CD4-positive, alpha-beta memory T cell (primary cell): ENCODE results near the gene PLXNA4. TPM values are rescaled to one million over a fixed set of nuclear protein-coding genes. Genes with fewer than 3 reads are reported as not detected.

Experiments used
- CTCF ChIA-PET: fragments of 350-600 bp; sonication (Branson Sonifier 250); formaldehyde crosslinking; loops from one replicate; lab custom pipeline; 2021; ENCODE audit warnings: inconsistent platforms; ENCODE audit not compliant: partially characterized antibody; lab: Charles Lee
- POLR2A ChIA-PET: fragments of 350-600 bp; sonication (Branson Sonifier 250); formaldehyde crosslinking; loops from one replicate; lab custom pipeline; 2021; ENCODE audit not compliant: partially characterized antibody; lab: Charles Lee
- DNase-seq, 5 donors: peaks; one replicate each; pipeline versions ENCODE4 v3.0.0 to v3.0.0-alpha.2; 2020 to 2022; ENCODE audit warnings: mixed read lengths in 1 of 5
- H3K27ac ChIP-seq: one replicate; pipeline ENCODE4 v1.7.0; 2013; ENCODE audit warnings: low read depth, low read length
- H3K27me3 ChIP-seq: 2 replicates; pipeline ENCODE4 v1.7.0; 2013; ENCODE audit warnings: mild to moderate bottlenecking, low read length, moderate library complexity; ENCODE audit not compliant: insufficient read depth
- H3K36me3 ChIP-seq: 2 replicates; pipeline ENCODE4 v1.7.0; 2013; ENCODE audit warnings: mild to moderate bottlenecking, low read length, moderate library complexity; ENCODE audit not compliant: insufficient read depth
- H3K4me1 ChIP-seq: 2 replicates; pipeline ENCODE4 v1.7.0; 2013; ENCODE audit warnings: mild to moderate bottlenecking, low read length, moderate library complexity; ENCODE audit not compliant: insufficient read depth
- H3K4me3 ChIP-seq, 2 donors: one replicate each; pipeline ENCODE4 v1.7.0; 2013; ENCODE audit warnings: low read length in 2 of 2, mild to moderate bottlenecking in 1 of 2
- H3K9me3 ChIP-seq, 2 donors: one replicate each; pipeline ENCODE4 v1.7.0; 2013; ENCODE audit warnings: low read length in 2 of 2, control low read depth in 1 of 2; ENCODE audit not compliant: control insufficient read depth in 1 of 2
- H3K27ac Mint-ChIP-seq, 7 donors: one replicate each; pipeline ENCODE4 v1.8.0; 2020 to 2021; ENCODE audit warnings: mixed read lengths in 7 of 7, mild to moderate bottlenecking in 6 of 7, inconsistent platforms in 3 of 7, moderate library complexity in 3 of 7
- H3K27me3 Mint-ChIP-seq, 2 donors: one replicate each; pipeline ENCODE4 v1.8.0; 2020 to 2021; ENCODE audit warnings: mixed read lengths in 2 of 2
- H3K36me3 Mint-ChIP-seq, 2 donors: one replicate each; pipeline ENCODE4 v1.8.0; 2020 to 2021; ENCODE audit warnings: mixed read lengths in 2 of 2, inconsistent platforms in 1 of 2, mild to moderate bottlenecking in 1 of 2
- H3K4me1 Mint-ChIP-seq, 4 donors: one replicate each; pipeline ENCODE4 v1.8.0; 2020 to 2021; ENCODE audit warnings: mixed read lengths in 4 of 4, mild to moderate bottlenecking in 1 of 4
- H3K4me3 Mint-ChIP-seq, 8 donors: one replicate each; pipeline ENCODE4 v1.8.0; 2020 to 2021; ENCODE audit warnings: mixed read lengths in 8 of 8, mild to moderate bottlenecking in 7 of 8, moderate library complexity in 6 of 8, inconsistent platforms in 3 of 8
- H3K9me3 Mint-ChIP-seq, 8 donors: one replicate each; pipeline ENCODE4 v1.8.0; 2020 to 2021; ENCODE audit warnings: mixed read lengths in 8 of 8, mild to moderate bottlenecking in 5 of 8, inconsistent platforms in 3 of 8, moderate library complexity in 1 of 8
- intact Hi-C: fragments of 100-400 bp; cut with micrococcal nuclease; formaldehyde crosslinking; loops from one replicate; pipeline ENCODE4 v1.15.1; 2023
- polyA plus RNA-seq, 2 donors: library from polyadenylated mRNA; unstranded; fragments of 300-500 nt; fragmentation: Illumina TruSeq; gene quantifications; one replicate each; pipeline ENCODE4 v1.2.3, GENCODE V29; 2021
- total RNA-seq, 2 experiments: library from RNA; stranded (reverse); gene quantifications; one replicate each; pipeline ENCODE4 v1.2.3, GENCODE V29; 2021

Gene PLXNA4
- total and polyA plus RNA-seq, 4 experiments from 2014 or later = 0.06 to 0.94 (median 0.58) TPM

DNA sequence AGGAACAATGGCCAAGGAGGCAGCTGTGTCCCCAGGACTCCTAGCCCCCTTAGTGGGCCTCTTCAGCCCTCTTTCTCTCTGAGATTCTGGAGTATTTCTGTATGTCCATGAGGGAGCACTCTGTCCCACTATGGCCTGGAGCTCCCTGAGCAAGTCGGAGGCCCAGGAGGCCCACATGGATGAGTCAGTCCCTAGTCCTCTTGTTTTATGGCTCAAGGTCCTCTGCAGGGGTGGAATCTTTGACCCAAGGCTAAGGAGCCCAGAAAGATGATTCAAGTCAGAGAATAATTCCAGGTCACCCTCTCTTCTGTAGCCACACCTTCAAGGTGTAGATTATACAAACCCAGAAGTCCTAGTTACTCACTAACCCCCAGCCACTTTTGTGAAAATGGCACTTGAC lies 125.6 kb downstream of the PLXNA4 start:
- CTCF ChIA-PET = no interaction called here
- no peak overlapping the region for H3K27ac ChIP-seq
- peaks cover 13 to 62% (median 41%) of the 10 kb centered on the region in 4 donors for H3K4me1 Mint-ChIP-seq

DNA sequence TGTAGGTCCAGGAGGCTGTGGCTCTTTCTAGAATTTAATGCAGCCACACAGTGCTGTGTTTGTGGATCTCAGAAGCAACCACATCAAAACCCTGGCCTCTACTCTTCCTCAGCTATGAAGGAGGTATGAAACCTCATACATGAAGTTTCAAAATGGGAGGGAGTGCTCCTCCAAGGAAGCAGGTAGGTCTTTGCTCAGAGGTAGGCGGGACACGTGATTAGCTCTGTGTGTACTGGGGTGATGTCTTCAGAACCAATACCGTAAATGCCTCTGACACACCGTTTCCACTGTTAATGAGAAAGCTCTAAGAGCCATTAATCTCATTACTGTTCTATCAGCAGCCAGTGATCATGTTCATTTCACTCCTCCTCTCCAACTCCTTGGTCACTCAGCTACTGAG lies 126.1 kb downstream of the PLXNA4 start:
- H3K27ac ChIP-seq = no peak overlapping the region
- Mint-ChIP-seq H3K9me3 (peaks cover 0 to 2% (median 0%) of the 10 kb centered on the region in 8 donors), H3K36me3 (no peaks in the 10 kb centered on the region), H3K4me3 (peak overlapping the region in 6 of 8 donors; percentile 3 to 58 (median 37)), H3K27ac (peak overlapping the region in 5 of 7 donors; percentile 11 to 74 (median 50)), H3K4me1 (peaks cover 14 to 60% (median 40%) of the 10 kb centered on the region in 4 donors), H3K27me3 (no peaks in the 10 kb centered on the region)
- H3K4me1 ChIP-seq = peaks cover 39% of the 10 kb centered on the region
- H3K4me3 ChIP-seq = no peak overlapping the region
- intact Hi-C loops = no loop called here
- peak in 1 of 5 donors; percentile 45 for DNase-seq
- no peaks in the 10 kb centered on the region for H3K36me3 ChIP-seq
- ChIA-PET POLR2A (interaction anchor here (1.0 to 2.3 kb wide), 5 partner anchors 11 to 23 kb away, joined by 3 to 10 read pairs (median 8); no protein-coding TSS in a partner anchor), CTCF (interaction anchor here (1.0 to 1.1 kb wide), 2 partner anchors 10 to 130 kb away, joined by 3 read pairs; no protein-coding TSS in a partner anchor)
- H3K27me3 ChIP-seq = no peaks in the 10 kb centered on the region
- no peaks in the 10 kb centered on the region for H3K9me3 ChIP-seq

More for the DNA sequence above, 125.6 kb downstream of the PLXNA4 start:
- Histone ChIP-seq H3K4me1 (peaks cover 44% of the 10 kb centered on the region), H3K36me3 (no peaks in the 10 kb centered on the region), H3K9me3 (no peaks in the 10 kb centered on the region), H3K27me3 (no peaks in the 10 kb centered on the region), H3K4me3 (no peak overlapping the region)
- POLR2A ChIA-PET = interaction anchor here (1.0 to 2.3 kb wide), 5 partner anchors 11 to 23 kb away, joined by 3 to 10 read pairs (median 8); no protein-coding TSS in a partner anchor
- no peak for DNase-seq
- Mint-ChIP-seq H3K4me3 (peak overlapping the region in 4 of 8 donors; percentile 20 to 58 (median 36)), H3K27me3 (no peaks in the 10 kb centered on the region), H3K9me3 (peaks cover 0 to 2% (median 0%) of the 10 kb centered on the region in 8 donors), H3K36me3 (no peaks in the 10 kb centered on the region), H3K27ac (peak overlapping the region in 4 of 7 donors; percentile 17 to 77 (median 54))
- intact Hi-C loops = no loop called here

DNA sequence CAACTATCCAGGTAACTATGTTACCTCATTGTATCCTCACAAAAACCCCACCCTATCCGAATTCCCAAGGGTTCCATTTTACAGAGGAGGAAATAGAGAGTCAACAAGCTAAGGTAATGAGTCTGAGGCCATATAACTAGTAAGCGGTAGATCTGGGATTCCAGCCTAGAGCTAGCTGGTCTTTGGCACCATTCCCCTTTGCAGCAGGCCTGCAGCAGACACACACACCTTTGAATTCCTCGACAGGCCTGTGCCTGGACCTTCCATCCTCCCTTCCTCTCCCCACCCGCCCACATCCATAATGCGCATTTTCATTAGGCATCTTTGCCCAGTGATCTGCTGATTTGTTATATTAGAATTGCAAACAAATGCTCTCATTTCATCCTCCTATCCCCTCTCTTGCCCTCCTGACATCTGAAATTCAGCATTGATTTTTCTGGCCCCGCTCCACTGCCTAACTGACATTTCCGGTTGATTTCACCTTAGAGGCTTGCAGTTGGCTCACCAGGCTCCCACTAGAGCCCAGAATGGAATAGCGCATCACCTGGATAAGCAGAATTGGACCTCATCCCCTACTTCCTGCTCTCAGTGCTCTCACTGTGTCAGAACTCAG lies 129.5 kb downstream of the PLXNA4 start:
- CTCF ChIA-PET = no interaction called here
- peaks cover 23% of the 10 kb centered on the region for H3K4me1 ChIP-seq
- H3K36me3 ChIP-seq = no peaks in the 10 kb centered on the region
- peaks cover 0 to 2% (median 0%) of the 10 kb centered on the region in 8 donors for H3K9me3 Mint-ChIP-seq
- POLR2A ChIA-PET = interaction anchor here (1.3 kb wide), 1 partner anchor 13 kb away, joined by 3 read pairs; no protein-coding TSS in a partner anchor
- no peaks in the 10 kb centered on the region for H3K36me3 Mint-ChIP-seq
- no peaks in the 10 kb centered on the region for H3K9me3 ChIP-seq
- no peak for DNase-seq
- intact Hi-C loops = no loop called here
- no peaks in the 10 kb centered on the region for H3K27me3 Mint-ChIP-seq
- peak overlapping the region in 1 of 7 donors; percentile 50 for H3K27ac Mint-ChIP-seq
- no peak overlapping the region for H3K27ac ChIP-seq
- no peaks in the 10 kb centered on the region for H3K27me3 ChIP-seq
- no peak overlapping the region for H3K4me3 ChIP-seq
- peaks cover 16 to 56% (median 28%) of the 10 kb centered on the region in 4 donors for H3K4me1 Mint-ChIP-seq
- no peak overlapping the region for H3K4me3 Mint-ChIP-seq

GRCh38 chr7:132446260-132446659 lies 130.0 kb downstream of the PLXNA4 start:
- no peaks in the 10 kb centered on the region for H3K9me3 ChIP-seq
- Mint-ChIP-seq H3K27me3 (no peaks in the 10 kb centered on the region), H3K4me1 (peaks cover 14 to 50% (median 25%) of the 10 kb centered on the region in 4 donors), H3K27ac (peak overlapping the region in 1 of 7 donors; percentile 50), H3K9me3 (peaks cover 0 to 2% (median 0%) of the 10 kb centered on the region in 8 donors), H3K4me3 (no peak overlapping the region), H3K36me3 (no peaks in the 10 kb centered on the region)
- H3K27ac ChIP-seq = no peak overlapping the region
- no peak overlapping the region for H3K4me3 ChIP-seq
- intact Hi-C loops = no loop called here
- no peak for DNase-seq
- H3K36me3 ChIP-seq = no peaks in the 10 kb centered on the region
- peaks cover 18% of the 10 kb centered on the region for H3K4me1 ChIP-seq
- CTCF ChIA-PET = no interaction called here
- POLR2A ChIA-PET = interaction anchor here (1.3 kb wide), 1 partner anchor 13 kb away, joined by 3 read pairs; no protein-coding TSS in a partner anchor
- no peaks in the 10 kb centered on the region for H3K27me3 ChIP-seq

- Mint-ChIP-seq H3K9me3 (no peaks in the 10 kb centered on the region), H3K4me1 (peaks cover 9 to 45% (median 19%) of the 10 kb centered on the region in 4 donors), H3K4me3 (no peak overlapping the region), H3K27me3 (no peaks in the 10 kb centered on the region), H3K27ac (no peak overlapping the region), H3K36me3 (no peaks in the 10 kb centered on the region)
- Histone ChIP-seq H3K27me3 (no peaks in the 10 kb centered on the region), H3K36me3 (no peaks in the 10 kb centered on the region), H3K27ac (no peak overlapping the region), H3K9me3 (no peaks in the 10 kb centered on the region), H3K4me1 (peaks cover 17% of the 10 kb centered on the region), H3K4me3 (no peak overlapping the region)
- intact Hi-C loops = no loop called here
- no peak for DNase-seq
- CTCF ChIA-PET = no interaction called here
- POLR2A ChIA-PET = no interaction called here
These were observed 132.3 kb downstream of the PLXNA4 start for GRCh38 chr7:132443761-132444520.

DNA sequence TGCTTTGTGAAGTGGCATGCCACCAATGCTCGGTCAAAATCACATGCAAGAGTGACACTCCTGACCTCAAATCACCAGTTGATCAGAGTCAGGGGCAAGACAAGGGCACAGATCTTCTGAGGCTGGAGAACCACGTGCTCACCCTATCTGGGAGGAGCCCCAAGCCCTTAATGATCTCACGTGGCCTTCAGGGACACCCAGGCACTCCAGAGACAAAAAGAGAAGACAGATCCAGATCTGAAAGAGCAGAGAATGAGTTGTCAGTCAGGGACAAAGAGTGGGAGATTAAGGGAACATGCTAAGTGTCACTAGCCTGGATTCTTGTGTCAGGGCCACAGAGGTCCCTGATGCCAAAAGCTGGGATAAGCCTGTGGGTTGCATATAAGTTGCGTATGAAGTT lies 134.3 kb downstream of the PLXNA4 start:
- H3K27ac Mint-ChIP-seq = peak overlapping the region in 1 of 7 donors; percentile 7
- Histone ChIP-seq H3K27ac (no peak overlapping the region), H3K4me1 (peaks cover 37% of the 10 kb centered on the region), H3K27me3 (no peaks in the 10 kb centered on the region), H3K36me3 (no peaks in the 10 kb centered on the region), H3K9me3 (no peaks in the 10 kb centered on the region), H3K4me3 (no peak overlapping the region)
- intact Hi-C loops = no loop called here
- H3K9me3 Mint-ChIP-seq = no peaks in the 10 kb centered on the region
- H3K4me1 Mint-ChIP-seq = peaks cover 22 to 60% (median 35%) of the 10 kb centered on the region in 4 donors
- no peaks in the 10 kb centered on the region for H3K27me3 Mint-ChIP-seq
- no peaks in the 10 kb centered on the region for H3K36me3 Mint-ChIP-seq
- no peak for DNase-seq
- POLR2A ChIA-PET = no interaction called here
- no peak overlapping the region for H3K4me3 Mint-ChIP-seq
- CTCF ChIA-PET = no interaction called here

DNA sequence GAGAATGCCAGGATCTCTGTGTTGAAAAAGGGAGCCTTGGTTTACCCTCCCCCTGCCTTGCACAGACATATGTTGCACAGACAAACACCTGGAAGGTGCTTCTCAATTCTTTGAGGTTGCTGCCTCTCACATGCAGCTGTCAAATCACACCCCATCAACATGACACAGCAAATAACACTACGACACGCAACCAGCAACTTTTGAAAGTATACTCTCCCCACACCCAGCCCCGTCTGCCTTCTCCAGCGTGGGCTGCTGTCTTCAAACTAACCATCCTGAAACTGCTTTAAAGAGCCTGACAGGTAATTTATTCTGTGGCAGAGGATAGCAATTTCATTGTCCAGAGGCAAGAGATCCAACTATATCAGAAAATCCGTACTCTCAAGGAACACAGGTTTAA lies 136.1 kb downstream of the PLXNA4 start:
- no peaks in the 10 kb centered on the region for H3K27me3 ChIP-seq
- POLR2A ChIA-PET = no interaction called here
- no peaks in the 10 kb centered on the region for H3K27me3 Mint-ChIP-seq

More for the DNA sequence above, 136.1 kb downstream of the PLXNA4 start:
- Histone ChIP-seq H3K4me1 (peaks cover 55% of the 10 kb centered on the region), H3K4me3 (no peak overlapping the region), H3K27ac (no peak overlapping the region), H3K36me3 (no peaks in the 10 kb centered on the region), H3K9me3 (no peaks in the 10 kb centered on the region)
- intact Hi-C loops = no loop called here
- H3K4me3 Mint-ChIP-seq = peak overlapping the region in 2 of 8 donors; percentile 3 to 24
- H3K36me3 Mint-ChIP-seq = no peaks in the 10 kb centered on the region
- peaks cover 29 to 66% (median 41%) of the 10 kb centered on the region in 4 donors for H3K4me1 Mint-ChIP-seq
- CTCF ChIA-PET = no interaction called here
- peaks cover 0 to 1% (median 0%) of the 10 kb centered on the region in 8 donors for H3K9me3 Mint-ChIP-seq
- DNase-seq = no peak
- peak overlapping the region in 1 of 7 donors; percentile 61 for H3K27ac Mint-ChIP-seq
